HepG2 (cell line): ENCODE results near the gene SLC34A3. TPM values are rescaled to one million over a fixed set of nuclear protein-coding genes. Genes with fewer than 3 reads are reported as not detected.
A peak's percentile ranks its signal among the peaks of the same experiment; 100 is the strongest.

Source experiments
- AKAP8 ChIP-seq: sonication (generic); formaldehyde crosslinking; IDR thresholded peaks from 2 replicates; pipeline ENCODE4 v1.5.1; 2020; ENCODE audit warnings: mild to moderate bottlenecking, missing genetic modification reagents
- IKZF4 ChIP-seq: sonication (generic); formaldehyde crosslinking; IDR thresholded peaks from 2 replicates; pipeline ENCODE4 v1.5.1; 2020; ENCODE audit warnings: borderline replicate concordance, mild to moderate bottlenecking, low read depth, missing genetic modification reagents; ENCODE audit errors: not compliant biosample characterization
- IRF2 ChIP-seq: IDR thresholded peaks from 2 replicates; pipeline ENCODE4 v1.6.1; 2018; ENCODE audit warnings: missing genetic modification reagents, missing compliant biosample characterization
- KDM2A ChIP-seq: sonication (generic); formaldehyde crosslinking; IDR thresholded peaks from 2 replicates; pipeline ENCODE4 v1.4.0; 2020; ENCODE audit warnings: low read depth, missing genetic modification reagents, borderline replicate concordance
- MAFG ChIP-seq: sonication (generic); formaldehyde crosslinking; IDR thresholded peaks from 2 replicates; pipeline ENCODE4 v1.5.1; 2020; ENCODE audit warnings: mild to moderate bottlenecking, missing genetic modification reagents
- RARG ChIP-seq: sonication (generic); formaldehyde crosslinking; IDR thresholded peaks from 2 replicates; pipeline ENCODE4 v1.4.0; 2020; ENCODE audit warnings: low read depth, mild to moderate bottlenecking, missing genetic modification reagents
- ZBTB26 ChIP-seq: IDR thresholded peaks from 2 replicates; pipeline ENCODE4 v1.6.1; 2016; ENCODE audit warnings: missing compliant biosample characterization, missing genetic modification reagents, borderline replicate concordance
- ZNF207 ChIP-seq: fragments of 450-650 bp; IDR thresholded peaks from 2 replicates; pipeline ENCODE4 v1.6.1; 2016; ENCODE audit warnings: antibody characterized with exemption, borderline replicate concordance
- ZNF337 ChIP-seq: sonication (generic); formaldehyde crosslinking; IDR thresholded peaks from 2 replicates; pipeline ENCODE4 v1.5.1; 2020; ENCODE audit warnings: missing genetic modification reagents, low read depth, mild to moderate bottlenecking, borderline replicate concordance
- ZNF441 ChIP-seq: sonication (generic); formaldehyde crosslinking; IDR thresholded peaks from 2 replicates; pipeline ENCODE4 v1.7.0; 2021; ENCODE audit warnings: missing genetic modification reagents, borderline replicate concordance
- ZNF503 ChIP-seq: sonication (generic); formaldehyde crosslinking; IDR thresholded peaks from 2 replicates; pipeline ENCODE4 v1.4.0; 2020; ENCODE audit warnings: missing genetic modification reagents
- ZNF609 ChIP-seq: sonication (generic); formaldehyde crosslinking; IDR thresholded peaks from 2 replicates; pipeline ENCODE4 v1.4.0; 2020; ENCODE audit warnings: mild to moderate bottlenecking, missing genetic modification reagents, borderline replicate concordance
- ZNF652 ChIP-seq: IDR thresholded peaks from 2 replicates; pipeline ENCODE4 v1.6.1; 2016; ENCODE audit warnings: low read depth, borderline replicate concordance
- ZNF747 ChIP-seq: sonication (generic); formaldehyde crosslinking; IDR thresholded peaks from 2 replicates; pipeline ENCODE4 v1.8.1; 2023; ENCODE audit warnings: missing genetic modification reagents, mild to moderate bottlenecking, borderline replicate concordance
- polyA plus RNA-seq, 8 experiments: library from polyadenylated mRNA; depleted of rRNA in 3 of 8; stranded (reverse) in 7 of 8; unstranded in 1 of 8; fragments of >200 nt; fragmentation: Illumina TruSeq in 4 of 8; extraction: Trizol in 4 of 8; gene quantifications; 2 replicates each; pipeline versions ENCODE4 v1.2.1 to v1.2.3, GENCODE V29; 2011 to 2016; ENCODE audit warnings: low read depth in 4 of 8, missing spikeins in 1 of 8, mixed read lengths in 1 of 8; ENCODE audit not compliant: insufficient read depth in 1 of 8
- total RNA-seq, 5 experiments: library from RNA; depleted of rRNA; stranded (reverse); fragments of >200 nt; fragmentation: Illumina TruSeq; extraction: Trizol; gene quantifications; 2 replicates each; pipeline ENCODE4 v1.2.3, GENCODE V29; 2016; ENCODE audit warnings: low read depth in 1 of 5
- TF ChIP-seq, protein P1 (sequence below): sonication (generic); formaldehyde crosslinking; IDR thresholded peaks from 2 replicates; pipeline ENCODE4 v1.4.0; 2020; ENCODE audit warnings: mild to moderate bottlenecking, missing genetic modification reagents

Gene SLC34A3
- total and polyA plus RNA-seq, 2 of the 13 experiments (the other 11 are each of a cell fraction or from before 2014, with no cell fraction given), result 0.07 to 1.0 TPM

- no peak for TF ChIP-seq ZNF503 (CRISPR knock-in tag)
- TF ChIP-seq ZNF652 (CRISPR knock-in tag), result no peak
- TF ChIP-seq IRF2 (CRISPR knock-in tag), result no peak
- no peak for TF ChIP-seq ZNF337 (CRISPR knock-in tag)
- TF ChIP-seq ZNF207, result no peak
- TF ChIP-seq ZBTB26 (CRISPR knock-in tag), result no peak
- TF ChIP-seq ZNF441, result no peak
- no peak for TF ChIP-seq IKZF4
- TF ChIP-seq MAFG, result no peak
- TF ChIP-seq, protein P1, sequence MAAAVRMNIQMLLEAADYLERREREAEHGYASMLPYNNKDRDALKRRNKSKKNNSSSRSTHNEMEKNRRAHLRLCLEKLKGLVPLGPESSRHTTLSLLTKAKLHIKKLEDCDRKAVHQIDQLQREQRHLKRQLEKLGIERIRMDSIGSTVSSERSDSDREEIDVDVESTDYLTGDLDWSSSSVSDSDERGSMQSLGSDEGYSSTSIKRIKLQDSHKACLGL (CRISPR knock-in tag), result peak; percentile 39; the same call in 1 of the 2 replicates
- TF ChIP-seq AKAP8 (CRISPR knock-in tag), result peak; percentile 50; the same call in 1 of the 2 replicates
- peak; percentile 60; the same call in 1 of the 2 replicates for TF ChIP-seq KDM2A (CRISPR knock-in tag)
- TF ChIP-seq ZNF747 (CRISPR knock-in tag), result peak; percentile 19; the same call in 1 of the 2 replicates
- no peak for TF ChIP-seq ZNF609 (CRISPR knock-in tag)
- no peak for TF ChIP-seq RARG
Observed at GRCh38 chr9:137276473-137277328, 46.0 kb downstream of the SLC34A3 start (continued).
